T-helper 1 cell treated with Interleukin-12 subunit alpha and Interleukin-12 subunit beta and Interleukin-4 antibody, amounts not matched to agents 30 μg/mL and 1 μg/mL, for 36 hours (primary cell): ENCODE results near the gene SH3RF1.

Experiments
- H3K27ac Mint-ChIP-seq: one replicate; pipeline ENCODE4 v1.8.0; 2021; ENCODE audit warnings: mild to moderate bottlenecking, mixed read lengths
- H3K27me3 Mint-ChIP-seq: one replicate; pipeline ENCODE4 v1.8.0; 2021; ENCODE audit warnings: low read depth, mixed read lengths
- H3K36me3 Mint-ChIP-seq: one replicate; pipeline ENCODE4 v1.8.0; 2021; ENCODE audit warnings: low read depth, mixed read lengths
- H3K4me1 Mint-ChIP-seq: one replicate; pipeline ENCODE4 v1.8.0; 2021; ENCODE audit warnings: low read depth, mixed read lengths
- H3K4me3 Mint-ChIP-seq: one replicate; pipeline ENCODE4 v1.8.0; 2021; ENCODE audit warnings: mild to moderate bottlenecking, moderate library complexity, mixed read lengths
- H3K9me3 Mint-ChIP-seq: one replicate; pipeline ENCODE4 v1.8.0; 2021; ENCODE audit warnings: mixed read lengths

Gene SH3RF1

DNA sequence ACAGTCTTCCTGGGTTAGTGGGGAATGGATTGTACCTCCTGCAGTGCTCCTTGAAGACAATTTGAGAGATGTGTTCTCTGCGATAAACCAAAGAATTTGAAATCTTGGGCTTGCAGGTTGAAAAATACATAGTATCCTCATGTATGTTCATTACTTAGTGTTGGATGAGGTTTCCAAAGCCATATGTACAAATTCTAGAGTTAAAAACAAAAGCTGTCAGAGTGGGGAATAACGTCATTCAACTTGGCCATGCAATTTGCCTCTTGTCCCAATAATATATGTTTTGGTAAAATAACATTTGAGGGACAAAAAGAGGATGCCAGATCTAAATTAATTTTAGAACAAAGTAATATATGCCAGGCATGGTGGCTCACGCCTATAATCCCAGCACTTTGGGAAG is 209.4 kb downstream of the SH3RF1 start:
- Mint-ChIP-seq H3K4me1 (no peaks in the 10 kb centered on the region), H3K36me3 (no peaks in the 10 kb centered on the region), H3K4me3 (no peak overlapping the region), H3K9me3 (no peaks in the 10 kb centered on the region), H3K27me3 (no peaks in the 10 kb centered on the region), H3K27ac (no peak overlapping the region)

DNA sequence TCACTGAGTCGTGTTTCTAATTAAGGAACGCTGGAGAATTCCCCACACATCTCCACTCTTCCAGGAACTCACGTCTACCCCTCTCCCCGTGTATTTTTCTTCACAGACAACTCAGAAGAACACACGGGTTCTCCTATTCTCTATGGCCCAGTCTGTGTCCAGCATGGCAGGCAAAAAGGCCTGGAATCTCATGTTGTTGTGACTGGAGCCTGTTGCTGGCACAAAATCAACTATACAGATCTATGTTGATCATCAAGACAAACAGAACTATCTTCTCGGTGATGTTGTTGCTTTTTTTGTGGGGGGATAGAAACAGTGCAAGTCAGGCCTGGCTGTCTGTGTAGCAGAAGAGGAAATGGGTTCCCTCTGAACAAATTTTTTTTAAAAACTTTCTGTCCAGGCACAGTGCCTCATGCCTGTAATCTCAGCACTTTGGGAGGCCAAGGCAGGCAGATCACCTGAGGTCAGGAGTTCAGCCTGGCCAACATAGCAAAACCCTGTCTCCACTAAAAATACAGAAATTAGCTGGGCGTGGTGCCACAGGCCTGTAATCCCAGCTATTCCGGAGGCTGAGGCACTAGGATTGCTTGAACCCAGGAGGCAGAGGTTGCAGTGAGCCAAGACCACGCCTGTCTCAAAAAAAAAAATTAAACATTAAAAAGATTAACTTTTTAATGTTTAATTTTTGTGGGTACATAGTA is 210.2 kb downstream of the SH3RF1 start:
- no peaks in the 10 kb centered on the region for H3K27me3 Mint-ChIP-seq
- H3K4me1 Mint-ChIP-seq: no peaks in the 10 kb centered on the region
- no peak overlapping the region for H3K27ac Mint-ChIP-seq
- H3K4me3 Mint-ChIP-seq: no peak overlapping the region
- no peaks in the 10 kb centered on the region for H3K36me3 Mint-ChIP-seq
- no peaks in the 10 kb centered on the region for H3K9me3 Mint-ChIP-seq

DNA sequence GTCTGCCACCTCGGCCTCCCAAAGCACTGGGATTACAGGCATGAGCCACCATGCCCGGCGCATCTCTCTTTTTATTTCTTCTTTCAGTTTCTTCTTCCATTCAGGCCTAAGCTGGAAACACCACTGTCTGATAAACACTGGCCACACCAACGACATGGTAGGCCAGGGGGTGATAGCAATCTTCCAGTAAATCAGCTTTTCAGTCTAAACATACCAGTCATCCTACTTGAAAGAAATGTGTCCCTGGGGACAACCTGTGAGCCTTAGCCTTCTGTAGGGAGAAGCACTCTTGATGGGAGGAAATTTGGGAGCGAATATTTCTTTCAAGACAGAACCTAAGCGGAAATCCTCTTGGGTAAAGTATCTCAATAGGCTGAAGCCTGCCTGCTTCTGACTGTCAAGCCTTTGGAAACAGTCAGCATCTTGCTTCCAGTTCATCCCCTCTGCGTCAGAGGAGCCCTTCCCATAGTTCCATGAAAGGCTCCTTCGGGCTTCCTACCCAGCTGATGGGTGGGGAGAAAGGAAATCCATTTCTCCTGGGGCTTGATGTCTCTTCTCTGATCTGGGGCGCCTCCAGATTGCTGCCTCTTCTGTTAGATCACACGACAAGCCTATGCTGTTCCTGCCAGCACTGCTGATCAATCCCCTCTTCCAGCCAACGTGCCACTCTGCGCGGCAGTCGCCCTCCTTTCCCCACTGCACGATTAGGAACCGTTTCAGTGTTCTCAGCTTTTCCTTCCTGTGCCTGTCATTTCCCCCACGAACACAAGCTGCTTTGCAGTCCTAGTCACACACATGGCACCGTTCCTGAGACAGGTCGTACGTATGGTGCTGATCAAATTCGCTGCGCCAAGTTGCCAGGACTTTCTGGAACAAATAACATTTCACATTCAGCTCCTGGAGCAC is 211.2 kb downstream of the SH3RF1 start:
- no peak overlapping the region for H3K27ac Mint-ChIP-seq
- no peak overlapping the region for H3K4me3 Mint-ChIP-seq
- no peaks in the 10 kb centered on the region for H3K9me3 Mint-ChIP-seq
- no peaks in the 10 kb centered on the region for H3K36me3 Mint-ChIP-seq
- no peaks in the 10 kb centered on the region for H3K27me3 Mint-ChIP-seq
- no peaks in the 10 kb centered on the region for H3K4me1 Mint-ChIP-seq

DNA sequence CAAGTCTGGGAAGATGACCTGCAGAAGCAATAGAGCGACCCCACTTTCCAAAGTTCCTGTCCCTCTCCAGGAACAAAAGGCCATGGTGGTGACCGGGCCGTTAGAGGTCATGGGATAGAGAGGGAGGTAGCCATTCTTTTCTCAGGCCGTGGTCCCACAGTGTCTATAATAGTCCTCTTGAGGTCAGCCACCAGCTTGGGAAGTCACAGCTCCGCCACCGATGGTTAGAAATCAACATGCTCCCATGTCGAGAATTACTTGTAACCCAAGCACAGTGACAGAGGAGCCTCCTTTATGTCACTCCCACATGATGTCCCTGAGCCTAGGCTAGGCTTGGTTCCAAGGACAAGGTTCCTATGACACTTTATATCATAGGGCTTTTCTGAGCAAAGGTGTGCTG is 212.4 kb downstream of the SH3RF1 start:
- Mint-ChIP-seq H3K27me3 (no peaks in the 10 kb centered on the region), H3K36me3 (no peaks in the 10 kb centered on the region)

DNA sequence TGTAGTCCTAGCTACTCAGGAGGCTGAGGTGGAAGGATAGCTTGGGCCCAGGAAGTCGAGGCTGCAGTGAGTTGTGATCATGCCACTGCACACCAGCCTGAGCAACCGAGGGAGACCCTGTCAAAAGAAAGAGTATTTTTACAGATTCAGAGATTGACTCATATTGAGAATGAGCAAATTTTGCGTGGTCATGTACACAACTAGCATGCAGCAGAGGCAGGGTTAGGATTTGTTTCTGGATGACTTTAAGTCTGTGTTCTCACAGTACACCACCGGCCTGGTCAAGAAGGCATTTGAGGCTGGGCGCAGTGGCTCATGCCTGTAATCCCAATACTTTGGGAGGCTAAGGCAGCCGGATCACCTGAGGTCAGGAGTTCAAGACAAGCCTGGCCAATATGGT is 215.9 kb downstream of the SH3RF1 start:
- Mint-ChIP-seq H3K27ac (no peak overlapping the region), H3K4me1 (no peaks in the 10 kb centered on the region), H3K36me3 (no peaks in the 10 kb centered on the region), H3K4me3 (no peak overlapping the region), H3K27me3 (no peaks in the 10 kb centered on the region), H3K9me3 (no peaks in the 10 kb centered on the region)

More for the DNA sequence above, 212.4 kb downstream of the SH3RF1 start:
- H3K27ac Mint-ChIP-seq: no peak overlapping the region
- no peak overlapping the region for H3K4me3 Mint-ChIP-seq
- no peaks in the 10 kb centered on the region for H3K4me1 Mint-ChIP-seq
- H3K9me3 Mint-ChIP-seq: no peaks in the 10 kb centered on the region

DNA sequence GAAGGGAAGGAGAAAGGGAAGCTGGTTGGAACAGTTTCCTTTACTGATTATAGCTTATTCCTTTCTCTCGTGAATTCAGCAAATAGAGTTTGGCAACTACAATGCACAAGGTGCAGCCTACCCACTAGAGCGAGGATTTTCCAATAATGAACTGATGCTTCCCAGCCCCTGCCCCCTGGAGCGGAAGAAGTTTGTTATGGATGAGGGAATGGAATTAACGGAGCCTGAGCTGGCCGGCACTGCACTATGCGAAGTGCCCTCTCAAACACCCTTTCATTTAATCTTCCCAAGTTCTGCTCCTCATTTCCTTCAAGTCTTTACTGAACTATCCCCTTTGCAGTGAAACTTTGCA is 218.2 kb downstream of the SH3RF1 start:
- no peaks in the 10 kb centered on the region for H3K36me3 Mint-ChIP-seq
- no peak overlapping the region for H3K4me3 Mint-ChIP-seq
- H3K27me3 Mint-ChIP-seq: peaks cover 3% of the 10 kb centered on the region
- no peaks in the 10 kb centered on the region for H3K4me1 Mint-ChIP-seq
- H3K9me3 Mint-ChIP-seq: no peaks in the 10 kb centered on the region
- no peak overlapping the region for H3K27ac Mint-ChIP-seq

DNA sequence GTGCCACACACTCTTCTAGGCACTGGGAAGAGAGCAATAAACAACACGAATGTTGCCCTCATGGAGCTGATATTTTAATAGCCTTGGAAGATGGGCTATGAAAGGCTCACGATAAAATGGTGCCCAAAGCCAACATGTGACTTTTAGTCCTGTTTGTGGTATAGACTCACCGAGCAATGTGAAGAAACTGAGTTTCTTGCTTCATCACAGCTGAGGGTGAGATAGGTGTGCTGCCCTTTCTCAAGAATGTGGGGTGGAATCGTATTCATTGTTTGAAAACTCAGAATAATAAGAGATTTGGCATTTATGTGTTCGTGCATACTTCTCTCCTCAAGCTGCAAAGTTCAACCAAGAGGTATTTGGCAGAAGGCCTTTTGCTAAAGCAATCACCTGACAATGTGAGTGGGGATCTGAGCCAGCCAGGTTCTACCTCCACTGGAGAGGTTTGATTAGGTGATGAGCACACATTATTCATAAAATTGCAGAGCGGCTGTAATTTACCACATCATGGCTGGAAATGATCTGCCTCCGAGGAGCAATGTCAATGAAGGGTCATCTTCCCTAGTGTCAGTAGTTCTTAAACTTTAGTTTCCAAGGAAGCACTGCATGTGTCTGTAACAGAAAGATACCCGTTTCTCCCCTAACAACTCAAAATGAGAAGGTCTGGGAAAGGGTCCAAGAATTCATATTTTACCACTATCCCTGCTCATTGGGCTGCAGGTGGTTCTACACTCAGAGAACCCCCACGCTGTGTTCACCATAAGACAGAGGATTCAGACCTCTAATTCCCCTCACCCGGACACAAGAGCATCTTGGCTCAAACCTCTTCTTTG is 218.8 kb downstream of the SH3RF1 start:
- H3K4me3 Mint-ChIP-seq: no peak overlapping the region
- no peak overlapping the region for H3K27ac Mint-ChIP-seq
- H3K27me3 Mint-ChIP-seq: peaks cover 3% of the 10 kb centered on the region
- H3K36me3 Mint-ChIP-seq: no peaks in the 10 kb centered on the region
- no peaks in the 10 kb centered on the region for H3K9me3 Mint-ChIP-seq
- H3K4me1 Mint-ChIP-seq: no peaks in the 10 kb centered on the region

DNA sequence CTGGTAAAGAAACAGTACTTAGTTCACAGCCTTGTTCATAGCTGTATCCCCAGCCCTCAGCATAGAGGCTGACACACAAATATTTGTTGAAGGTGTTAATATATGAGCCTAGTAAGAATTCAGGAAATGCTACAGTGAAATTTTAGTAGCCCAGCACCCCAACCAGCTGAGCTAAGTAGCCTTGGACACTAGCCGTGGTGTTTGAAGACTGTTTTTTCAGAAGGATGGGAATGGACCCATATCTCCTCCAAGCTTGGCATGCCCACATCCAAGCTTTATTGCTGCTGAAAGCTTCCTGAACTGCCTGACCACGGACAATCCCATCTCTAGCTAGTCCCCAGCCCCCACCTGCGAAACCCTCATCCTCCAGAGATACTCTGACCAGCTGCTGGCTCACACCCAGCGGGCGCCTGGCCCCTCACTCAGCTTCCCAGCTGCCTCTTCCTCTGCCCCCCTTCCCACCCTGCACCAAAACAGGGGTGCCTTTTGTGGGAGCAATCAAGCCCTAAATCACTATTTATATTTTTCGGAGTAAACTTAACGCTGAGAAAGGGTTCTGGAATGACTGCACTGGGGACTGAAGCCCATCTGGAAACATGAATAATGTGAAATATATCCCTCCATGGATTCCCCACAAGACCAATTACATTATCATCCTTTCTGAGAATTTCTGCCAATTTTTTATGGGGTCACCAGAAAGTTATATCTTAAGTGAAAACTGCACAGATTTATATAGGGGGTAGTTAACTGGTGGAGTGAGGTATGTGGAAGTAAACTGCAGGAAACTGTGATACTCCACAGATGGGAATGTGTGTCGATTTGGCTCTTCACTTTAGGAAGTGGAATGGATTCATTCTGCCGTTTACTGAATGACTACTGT is 219.6 kb downstream of the SH3RF1 start:
- no peaks in the 10 kb centered on the region for H3K4me1 Mint-ChIP-seq
- no peaks in the 10 kb centered on the region for H3K36me3 Mint-ChIP-seq
- H3K27me3 Mint-ChIP-seq: peaks cover 3% of the 10 kb centered on the region
- H3K27ac Mint-ChIP-seq: no peak overlapping the region
- no peak overlapping the region for H3K4me3 Mint-ChIP-seq
- H3K9me3 Mint-ChIP-seq: no peaks in the 10 kb centered on the region

DNA sequence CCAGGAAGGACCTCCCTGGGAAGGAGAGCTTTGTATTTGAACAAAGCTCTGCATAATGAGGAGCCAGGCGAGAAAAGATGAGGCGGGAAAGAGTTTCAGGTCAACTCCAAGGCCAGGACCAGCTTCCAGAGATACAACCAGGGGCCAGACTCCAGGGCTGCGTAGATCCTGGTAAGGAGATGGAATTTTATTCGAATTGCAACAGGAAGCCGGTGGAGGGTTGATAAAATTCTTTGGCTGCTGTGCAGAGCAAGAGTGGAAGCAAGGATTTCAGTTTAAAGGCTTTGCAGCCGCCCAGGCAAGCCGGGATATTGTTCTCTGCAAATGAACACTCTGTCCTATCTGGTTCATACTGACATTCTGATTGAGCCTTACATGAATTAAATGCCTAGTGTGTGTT is 220.5 kb downstream of the SH3RF1 start:
- no peaks in the 10 kb centered on the region for H3K4me1 Mint-ChIP-seq
- H3K4me3 Mint-ChIP-seq: no peak overlapping the region
- H3K9me3 Mint-ChIP-seq: no peaks in the 10 kb centered on the region
- H3K36me3 Mint-ChIP-seq: no peaks in the 10 kb centered on the region
- no peak overlapping the region for H3K27ac Mint-ChIP-seq
- H3K27me3 Mint-ChIP-seq: peaks cover 3% of the 10 kb centered on the region

DNA sequence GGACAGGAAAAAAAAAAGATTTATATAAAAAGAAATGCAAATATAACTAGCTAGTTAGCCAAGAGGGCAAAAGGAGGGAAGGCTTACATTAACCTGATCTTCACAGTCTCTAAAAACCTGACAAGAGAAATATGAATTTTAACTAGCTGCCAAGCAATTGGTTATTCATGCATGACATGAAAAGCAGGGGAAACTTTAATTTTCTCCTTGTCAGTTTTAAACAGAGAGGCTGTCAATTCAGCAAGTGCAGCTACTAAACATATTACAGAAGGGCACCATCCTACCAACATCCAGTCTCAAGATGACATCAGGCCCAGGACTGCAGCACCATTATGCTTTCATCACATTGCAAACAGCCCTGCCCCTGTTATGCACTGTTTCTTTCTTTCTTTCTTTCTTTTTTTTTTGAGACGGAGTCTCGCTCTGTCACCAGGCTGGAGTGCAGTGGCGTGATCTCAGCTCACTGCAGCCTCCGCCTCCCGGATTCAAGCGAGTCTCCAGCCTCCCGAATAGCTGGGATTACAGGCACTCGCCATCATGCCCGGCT is 221.8 kb downstream of the SH3RF1 start:
- no peak overlapping the region for H3K27ac Mint-ChIP-seq
- H3K36me3 Mint-ChIP-seq: no peaks in the 10 kb centered on the region
- no peaks in the 10 kb centered on the region for H3K9me3 Mint-ChIP-seq
- H3K27me3 Mint-ChIP-seq: peaks cover 3% of the 10 kb centered on the region
- H3K4me3 Mint-ChIP-seq: no peak overlapping the region
- no peaks in the 10 kb centered on the region for H3K4me1 Mint-ChIP-seq

DNA sequence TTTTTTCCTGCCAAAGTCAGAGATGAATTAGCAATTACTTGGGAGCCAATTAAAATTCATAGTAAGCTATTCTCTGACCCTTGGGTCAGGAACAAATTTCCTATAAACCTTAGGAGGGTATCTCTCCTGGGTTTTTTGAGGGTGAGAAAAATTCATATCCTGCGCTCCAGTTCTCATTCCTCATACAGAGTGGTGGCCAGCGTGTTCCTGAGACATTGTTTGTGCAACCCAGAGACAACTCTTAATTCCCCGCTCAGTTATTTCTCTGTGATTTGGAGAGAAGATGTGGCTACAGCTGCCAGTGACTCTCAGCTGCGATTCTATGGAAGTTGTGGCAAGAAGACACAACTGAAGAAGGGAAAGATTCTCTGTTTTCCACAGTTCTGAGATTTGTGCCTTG is 222.8 kb downstream of the SH3RF1 start:
- Mint-ChIP-seq H3K36me3 (no peaks in the 10 kb centered on the region), H3K4me3 (no peak overlapping the region), H3K4me1 (no peaks in the 10 kb centered on the region), H3K27ac (no peak overlapping the region), H3K27me3 (peaks cover 3% of the 10 kb centered on the region), H3K9me3 (no peaks in the 10 kb centered on the region)

DNA sequence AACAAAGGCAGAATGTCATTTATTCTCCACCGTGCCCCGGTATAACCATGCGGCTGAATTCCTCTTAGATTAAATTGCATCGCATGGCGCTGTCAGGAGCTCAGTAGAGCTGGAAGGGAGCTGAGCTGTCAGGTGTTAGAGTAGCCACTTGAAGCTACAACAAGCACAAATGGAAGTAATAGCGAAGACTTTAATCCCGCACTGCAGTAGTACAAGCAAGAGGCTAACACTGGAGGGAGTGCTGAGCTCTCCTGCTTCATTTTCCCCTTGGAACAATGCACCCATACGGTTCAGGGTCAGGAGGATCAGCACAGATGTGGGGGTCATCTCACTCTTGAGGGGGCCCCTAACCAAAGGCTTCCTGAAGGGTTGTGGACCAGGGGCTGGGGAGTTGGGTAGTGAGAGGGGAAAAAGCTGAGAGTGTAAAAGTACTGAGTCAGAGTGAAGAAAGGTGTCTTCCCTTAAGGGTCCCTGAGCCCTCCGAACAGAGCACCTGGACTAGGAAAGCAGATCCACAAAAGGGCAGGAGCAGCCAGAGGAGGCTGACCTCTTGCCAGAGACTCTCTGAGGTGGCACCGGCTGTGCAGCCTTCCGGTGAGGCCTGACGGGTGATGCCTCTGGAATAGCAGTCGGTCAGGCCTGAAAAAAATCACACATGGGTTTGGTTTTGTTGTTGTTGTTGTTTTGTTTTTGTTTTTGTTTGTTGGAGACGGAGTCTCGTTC is 224.7 kb downstream of the SH3RF1 start:
- Mint-ChIP-seq H3K4me3 (no peak overlapping the region), H3K4me1 (no peaks in the 10 kb centered on the region), H3K27ac (no peak overlapping the region), H3K27me3 (peaks cover 3% of the 10 kb centered on the region), H3K9me3 (no peaks in the 10 kb centered on the region), H3K36me3 (no peaks in the 10 kb centered on the region)

DNA sequence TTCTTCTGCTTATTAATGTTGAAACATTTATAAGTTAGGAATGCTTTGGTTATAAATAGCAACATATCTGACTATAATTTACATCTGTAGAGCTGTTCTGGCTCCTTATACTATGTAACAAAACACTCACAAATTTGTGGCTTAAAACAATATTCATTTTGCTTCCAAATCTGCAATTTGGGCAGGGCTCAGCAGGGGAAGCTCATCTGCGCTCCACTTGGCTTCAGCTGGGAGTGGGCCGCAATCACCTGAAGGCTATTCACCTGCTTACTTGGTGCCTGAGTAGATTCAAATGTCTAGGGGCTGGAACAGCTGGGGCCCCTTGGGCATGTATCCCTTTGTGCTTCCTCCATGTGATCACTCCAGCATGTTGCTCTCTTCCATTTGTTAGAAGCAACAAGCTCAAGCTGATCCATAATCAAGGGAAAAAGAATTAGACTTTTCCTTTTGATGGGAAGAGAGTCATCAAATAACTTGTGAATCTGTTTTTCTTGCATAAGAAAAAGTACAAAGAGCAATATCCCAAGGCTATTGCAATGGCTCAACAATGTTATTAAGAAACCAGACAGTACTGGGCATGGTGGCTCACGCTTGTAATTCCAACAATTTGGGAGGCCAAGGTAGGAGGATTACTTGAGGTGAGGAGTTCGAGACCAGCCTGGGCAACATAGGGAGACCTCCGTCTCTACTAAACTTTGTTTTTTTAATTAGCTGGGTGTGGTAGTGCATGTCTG is 225.9 kb downstream of the SH3RF1 start:
- H3K36me3 Mint-ChIP-seq: no peaks in the 10 kb centered on the region
- no peak overlapping the region for H3K4me3 Mint-ChIP-seq
- H3K4me1 Mint-ChIP-seq: no peaks in the 10 kb centered on the region
- peaks cover 3% of the 10 kb centered on the region for H3K27me3 Mint-ChIP-seq
- no peak overlapping the region for H3K27ac Mint-ChIP-seq
- H3K9me3 Mint-ChIP-seq: no peaks in the 10 kb centered on the region
